Right lung (tissue), 5 donors: Measurements from ENCODE around the gene ASTN2. TPM values are rescaled to one million over a fixed set of nuclear protein-coding genes. Genes with fewer than 3 reads are reported as not detected.

Source experiments
- DNase-seq, 2 donors: peaks; one replicate each; pipeline ENCODE4 v3.0.0-alpha.2; 2013
- polyA plus RNA-seq, 5 donors: library from polyadenylated mRNA; unstranded; fragments of 120-200 nt; gene quantifications; one replicate each; pipeline versions ENCODE4 v1.2.1 to v1.2.3, GENCODE V29; 2013; ENCODE audit warnings: inconsistent platforms in 1 of 5, low replicate concordance in 1 of 5; ENCODE audit not compliant: insufficient read length in 5 of 5, insufficient read depth in 1 of 5

ASTN2 gene
- polyA plus RNA-seq, 5 donors, result 4.4 to 5.2 (median 4.8) TPM

DNA sequence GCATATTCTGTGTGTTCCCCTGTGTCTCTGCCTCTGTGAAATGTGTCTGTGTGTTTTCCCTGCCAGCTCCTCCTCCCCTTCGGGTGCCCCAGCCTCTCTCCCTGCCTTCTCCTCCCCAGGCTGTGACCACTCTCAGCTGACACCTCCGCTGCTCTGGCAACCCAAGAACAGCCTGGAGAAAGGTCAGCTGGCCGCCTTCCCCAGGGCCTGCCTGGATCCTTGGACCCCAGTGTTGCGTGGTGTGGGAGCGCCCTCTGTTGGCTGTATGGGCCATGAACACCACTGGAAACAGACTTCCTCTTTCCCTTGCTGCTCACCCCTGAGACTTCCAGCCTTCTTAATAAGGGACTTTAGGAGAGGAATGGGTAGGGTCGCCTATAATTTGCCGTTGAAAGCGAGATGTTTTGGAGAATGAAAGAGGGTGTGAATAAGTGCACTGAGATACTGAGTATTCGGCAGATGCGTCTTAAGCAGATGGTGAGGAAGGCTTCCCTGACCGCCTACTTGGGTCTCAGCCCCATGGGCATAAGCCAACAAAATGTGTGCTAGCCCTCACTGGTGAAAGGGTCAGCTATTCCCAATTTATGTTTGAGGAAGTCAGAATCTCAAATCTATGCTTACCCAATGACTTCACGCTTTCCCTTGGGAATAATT, 842.6 kb downstream of the ASTN2 start:
- peak; percentile 89 to 91 for DNase-seq

DNA sequence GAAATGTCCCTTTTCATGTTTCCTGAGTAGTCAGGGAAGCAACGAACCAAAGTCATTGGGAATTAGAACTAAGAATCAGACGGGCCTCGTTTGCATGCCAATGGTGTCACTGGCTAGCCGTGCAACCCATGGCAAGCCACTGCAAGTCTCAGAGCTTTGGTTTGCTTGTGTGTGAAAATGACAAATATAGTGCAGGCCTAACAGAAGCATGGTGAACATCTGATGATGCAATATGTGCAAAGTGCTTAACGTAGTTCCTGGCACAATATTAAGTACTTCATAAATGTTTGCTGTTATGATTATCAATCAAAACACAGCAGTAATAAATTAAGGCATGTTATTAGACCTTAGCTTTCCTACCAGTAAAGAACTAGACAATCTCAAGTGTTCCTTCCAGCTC, 845.7 kb downstream of the ASTN2 start:
- no peak for DNase-seq

DNA sequence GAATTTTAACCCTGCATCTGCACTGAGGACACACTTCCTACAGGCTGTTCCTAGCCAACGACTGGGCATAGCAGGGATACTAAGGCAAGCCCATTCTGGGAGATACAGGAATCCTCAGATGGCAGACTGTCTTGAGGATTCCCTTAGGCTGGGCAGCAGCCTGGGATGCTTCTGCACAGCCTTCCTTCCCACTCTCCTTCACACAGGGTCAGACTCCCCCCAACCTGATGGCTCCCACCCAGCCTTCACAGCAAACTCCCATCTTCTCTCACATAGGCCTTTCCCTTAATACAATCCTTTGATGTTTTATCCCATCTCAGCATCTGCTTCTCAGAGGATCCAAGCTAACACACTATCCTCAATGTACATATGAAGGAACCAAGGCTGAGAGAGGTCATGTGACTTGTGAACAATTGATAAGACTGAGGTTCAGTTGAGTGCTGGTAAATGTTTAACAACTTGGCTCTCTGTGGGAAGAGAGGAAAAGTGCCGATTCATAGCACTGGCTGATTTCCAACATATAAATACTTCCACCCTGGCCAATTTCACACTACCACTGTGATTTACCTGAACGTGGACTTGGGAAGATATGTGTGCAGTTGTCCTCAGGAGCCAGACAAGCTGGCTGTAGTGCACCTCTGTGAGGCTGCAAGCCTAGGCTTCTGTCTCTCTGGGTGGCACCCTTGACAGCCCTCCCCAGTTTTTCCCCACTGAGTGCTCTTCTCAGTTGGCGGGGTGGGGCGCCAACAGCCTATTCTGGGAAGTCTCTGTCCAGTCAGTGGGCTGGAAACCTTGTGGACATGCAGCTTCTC, 848.0 kb downstream of the ASTN2 start:
- DNase-seq, result peak; percentile 24 to 25

DNA sequence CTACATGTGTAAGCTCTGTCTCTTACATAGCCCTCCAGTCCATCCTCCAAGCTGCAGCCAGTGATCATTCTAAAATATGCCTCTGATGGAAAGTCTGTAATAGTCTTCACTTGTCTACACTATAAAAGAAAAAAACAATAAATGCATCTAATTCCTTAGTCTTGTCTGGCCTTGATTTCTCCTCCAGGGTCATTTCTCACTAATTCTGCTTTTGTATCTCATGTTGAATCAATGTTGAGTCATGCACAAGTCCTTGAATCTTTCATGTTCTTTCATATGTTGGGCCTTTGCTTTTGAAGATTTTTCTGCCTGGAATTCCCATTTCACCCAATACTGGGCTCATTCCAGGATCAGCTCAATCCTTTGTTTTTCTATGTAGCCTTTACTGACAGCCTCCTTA, 848.9 kb downstream of the ASTN2 start:
- no peak for DNase-seq

DNA sequence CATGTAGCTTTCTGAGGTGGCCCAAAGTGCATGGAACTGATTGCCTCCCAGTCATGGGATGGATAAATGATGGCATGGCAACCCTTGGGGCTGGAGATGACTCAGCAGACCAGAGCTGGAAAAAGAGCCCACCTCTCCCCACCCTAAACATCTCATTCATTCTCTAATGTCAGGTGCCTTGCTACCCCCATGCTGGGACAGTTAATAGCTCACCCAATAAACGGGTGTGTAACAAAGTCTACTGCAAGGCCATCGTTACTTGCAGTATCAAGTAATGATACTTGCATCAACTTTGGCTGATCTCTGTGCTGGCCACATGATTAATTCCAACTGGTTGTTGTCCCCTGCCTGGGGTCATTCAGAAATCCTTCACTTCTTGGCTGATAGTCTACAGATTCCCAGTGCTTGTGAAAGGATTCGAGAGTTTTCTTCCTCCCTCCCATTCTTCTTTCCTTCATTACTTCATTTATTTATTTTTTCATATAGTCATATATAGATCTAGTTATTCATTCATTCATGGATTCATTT, 850.5 kb downstream of the ASTN2 start:
- DNase-seq, result no peak

DNA sequence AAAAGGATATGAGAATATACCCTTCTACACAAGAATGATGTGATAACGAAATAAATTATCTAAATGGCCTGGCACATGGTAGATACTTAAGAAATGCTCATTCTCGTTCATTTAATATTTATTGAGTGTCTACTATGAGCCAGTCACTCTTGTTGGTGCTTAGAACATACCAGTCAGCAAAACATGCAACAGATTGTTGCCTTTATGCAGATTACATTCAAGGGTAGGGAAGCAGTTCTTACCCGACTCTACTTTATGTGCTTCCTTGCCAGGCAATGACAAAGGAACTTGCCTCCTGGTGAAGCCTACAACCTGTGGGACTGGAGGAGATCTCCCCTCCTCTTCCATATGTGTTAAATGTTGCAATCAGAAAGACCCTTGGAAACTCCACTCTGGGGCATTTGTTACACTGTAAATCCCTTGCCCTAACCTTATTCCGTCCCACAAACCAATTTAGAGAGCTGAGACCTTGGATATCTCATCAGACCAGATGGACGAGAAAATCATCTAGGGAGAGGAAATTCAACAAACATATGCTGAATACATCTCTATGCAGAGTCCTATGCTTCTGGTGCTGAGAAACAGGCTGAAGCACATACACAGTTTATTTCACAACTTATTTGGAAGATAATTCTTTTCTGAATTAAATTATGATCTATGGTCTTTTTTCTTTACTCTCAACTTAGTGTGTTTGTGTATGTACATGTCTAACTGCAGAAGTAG, 855.9 kb downstream of the ASTN2 start:
- DNase-seq, result no peak

DNA sequence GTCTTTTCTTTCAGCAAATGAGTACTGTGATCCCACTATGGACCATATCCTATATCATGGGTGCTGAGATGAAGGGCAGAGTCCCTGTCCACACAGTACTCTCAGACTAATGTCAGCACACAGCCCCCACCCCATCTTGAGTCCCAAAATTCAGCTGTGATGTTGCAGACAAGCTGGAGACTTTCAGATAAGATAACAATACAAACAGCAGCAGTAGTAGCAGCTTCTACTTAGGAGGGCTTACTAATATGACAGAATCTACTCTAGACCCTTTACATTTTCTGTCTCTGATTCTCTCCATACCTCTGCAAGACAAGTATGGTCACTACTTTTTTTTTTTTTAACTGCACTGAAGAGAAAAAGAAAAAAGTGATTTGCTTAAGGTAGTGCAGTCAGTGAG, 856.8 kb downstream of the ASTN2 start:
- no peak for DNase-seq

DNA sequence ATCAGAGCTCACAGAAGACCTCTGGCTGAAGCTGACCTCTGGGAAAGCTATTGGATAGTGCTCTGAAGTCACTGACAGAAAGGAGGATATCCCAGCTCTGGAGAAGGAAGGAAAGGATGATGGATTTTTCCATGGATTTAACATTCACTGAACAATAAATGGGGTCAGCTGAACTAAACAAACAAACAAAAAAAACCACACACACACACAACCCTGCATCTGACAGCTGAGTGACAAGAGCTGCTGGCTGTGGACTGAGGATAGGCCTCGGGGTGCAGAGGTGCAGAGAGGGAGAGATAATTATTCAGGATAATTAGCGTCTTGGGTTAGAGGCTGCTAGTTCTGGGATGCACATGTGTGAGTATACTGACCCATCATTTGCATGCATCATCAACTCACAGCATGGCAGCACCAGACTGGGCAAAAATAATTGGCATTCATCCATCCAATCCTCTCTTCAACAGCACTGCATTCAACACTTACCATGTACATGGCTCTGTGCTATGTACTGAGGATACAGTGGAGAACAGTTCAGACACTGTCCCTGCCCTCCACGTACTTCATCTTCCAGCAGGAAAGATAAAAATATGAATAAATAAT, 859.2 kb downstream of the ASTN2 start:
- DNase-seq, result no peak

DNA sequence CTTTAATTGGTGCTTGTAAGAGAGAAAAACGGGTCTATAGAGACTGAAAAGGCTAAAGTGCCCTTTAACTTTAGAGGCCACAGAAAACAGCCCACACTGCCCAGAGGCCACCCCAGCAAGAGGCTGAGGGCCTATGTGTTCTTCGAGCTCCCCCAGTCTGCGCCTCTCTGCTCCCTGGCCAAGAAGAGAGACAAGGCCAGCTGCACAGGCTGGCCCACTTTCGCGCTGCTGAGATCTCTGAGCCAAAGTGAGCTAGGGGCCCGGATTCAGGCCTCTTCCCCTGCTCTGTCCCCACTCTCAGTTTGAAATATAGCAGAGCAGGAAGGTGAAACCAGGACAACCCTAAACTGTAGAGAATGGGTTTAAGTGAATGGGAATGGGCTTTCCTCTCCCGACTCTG, 859.7 kb downstream of the ASTN2 start:
- peak; percentile 34 to 52 for DNase-seq

DNA sequence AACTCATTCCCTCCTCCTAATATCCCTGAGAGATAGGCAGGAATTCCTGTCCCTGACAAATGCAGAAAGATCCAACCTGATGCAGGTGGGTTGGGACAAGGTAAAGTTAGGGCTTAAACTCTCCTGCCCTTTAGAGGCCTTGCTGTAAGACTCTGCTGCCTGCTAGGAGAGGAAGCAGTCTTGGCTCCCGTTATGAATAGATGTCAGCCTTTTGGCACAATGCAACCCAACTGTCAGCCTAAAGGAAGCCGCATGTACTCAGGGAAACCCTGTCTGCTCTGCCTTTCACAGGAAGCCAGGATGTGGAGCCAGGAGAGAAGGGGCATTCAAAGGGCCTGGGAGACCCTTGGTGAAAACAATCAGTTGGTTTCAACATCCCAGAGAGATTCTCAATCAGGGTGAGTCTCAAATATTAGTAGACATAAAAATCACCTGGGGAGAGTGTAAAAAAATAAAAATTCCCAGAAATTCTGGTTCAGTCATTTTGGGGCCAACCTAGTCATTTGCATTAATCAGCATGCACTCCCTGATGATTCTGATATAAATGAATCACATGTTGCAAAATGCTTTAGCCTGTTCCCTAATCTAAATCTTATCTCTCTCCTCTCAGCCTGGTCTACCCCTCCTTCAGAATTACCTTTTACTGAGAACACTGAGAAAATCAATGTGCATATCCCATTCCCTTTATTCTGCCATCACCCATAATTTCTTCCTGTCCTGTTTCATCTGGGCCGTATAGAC, 864.0 kb downstream of the ASTN2 start:
- peak; percentile 61 to 69 for DNase-seq

DNA sequence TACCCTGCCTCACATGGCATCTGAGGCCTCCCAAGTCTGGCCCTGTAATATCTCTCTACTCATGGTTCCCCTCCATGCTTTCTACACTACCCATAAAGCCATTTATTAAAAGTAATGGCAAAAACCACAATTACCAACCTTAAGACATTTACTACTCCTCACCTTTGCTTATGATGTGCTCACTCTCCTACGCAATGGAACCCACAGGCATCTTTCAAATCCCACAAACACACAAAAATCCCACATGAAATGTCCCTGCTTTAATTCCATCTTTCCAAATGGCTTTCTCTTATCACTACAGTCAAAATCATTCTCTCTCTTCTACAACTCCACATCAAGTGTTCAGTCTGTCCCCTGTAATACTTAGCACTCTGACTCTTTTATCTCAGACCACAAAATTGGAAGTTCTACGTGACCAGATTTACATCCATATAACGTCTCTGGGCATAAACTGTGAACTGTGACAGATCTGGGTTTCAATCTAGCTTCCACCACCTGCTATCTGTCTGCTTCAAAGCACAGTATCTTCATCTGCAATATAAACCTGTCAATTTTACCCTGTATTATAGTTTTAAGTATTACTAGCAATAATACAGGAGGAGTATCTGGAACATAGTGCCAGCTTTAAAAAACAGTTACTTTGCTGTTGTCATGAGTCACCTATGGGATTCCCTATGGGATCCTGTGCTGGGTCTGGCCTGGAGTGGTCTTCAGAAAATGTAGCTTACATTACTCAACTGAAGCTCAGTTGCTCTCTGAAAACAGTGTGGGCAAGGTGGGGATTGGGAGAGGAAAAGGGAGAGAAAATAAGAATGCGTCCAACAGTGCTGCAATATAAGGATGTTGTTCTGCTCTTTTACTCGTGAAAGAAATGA, 864.8 kb downstream of the ASTN2 start:
- DNase-seq, result no peak

DNA sequence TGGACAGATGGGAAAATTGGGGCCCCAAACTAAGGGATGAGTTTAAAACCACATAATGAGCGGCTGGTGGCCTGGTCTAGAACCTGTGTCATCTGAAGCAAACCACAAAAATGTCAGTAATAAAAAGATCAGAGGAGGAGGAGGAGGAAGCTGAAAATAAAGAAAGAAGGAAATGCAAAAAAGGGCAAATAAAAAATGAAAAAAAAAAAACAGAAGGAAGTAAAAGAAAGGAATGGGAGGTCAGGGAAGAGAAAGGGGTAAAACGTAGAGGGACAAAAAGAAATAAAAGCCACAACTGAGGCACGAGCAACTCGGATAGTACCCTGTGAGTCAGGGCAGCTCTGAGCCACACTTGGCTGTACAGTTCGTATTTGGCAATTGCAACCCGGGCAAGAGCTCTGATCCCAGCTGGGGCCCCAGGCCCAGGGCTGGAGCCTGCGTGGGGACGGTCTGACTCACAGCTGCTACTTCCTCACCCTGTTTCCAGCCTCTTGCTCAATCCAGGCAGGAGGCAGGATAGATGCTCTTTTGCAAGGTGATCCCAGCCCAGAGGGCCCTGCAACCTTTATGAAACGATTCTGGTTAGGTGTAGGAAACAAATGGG, 865.7 kb downstream of the ASTN2 start:
- DNase-seq, result peak; percentile 45 to 52

DNA sequence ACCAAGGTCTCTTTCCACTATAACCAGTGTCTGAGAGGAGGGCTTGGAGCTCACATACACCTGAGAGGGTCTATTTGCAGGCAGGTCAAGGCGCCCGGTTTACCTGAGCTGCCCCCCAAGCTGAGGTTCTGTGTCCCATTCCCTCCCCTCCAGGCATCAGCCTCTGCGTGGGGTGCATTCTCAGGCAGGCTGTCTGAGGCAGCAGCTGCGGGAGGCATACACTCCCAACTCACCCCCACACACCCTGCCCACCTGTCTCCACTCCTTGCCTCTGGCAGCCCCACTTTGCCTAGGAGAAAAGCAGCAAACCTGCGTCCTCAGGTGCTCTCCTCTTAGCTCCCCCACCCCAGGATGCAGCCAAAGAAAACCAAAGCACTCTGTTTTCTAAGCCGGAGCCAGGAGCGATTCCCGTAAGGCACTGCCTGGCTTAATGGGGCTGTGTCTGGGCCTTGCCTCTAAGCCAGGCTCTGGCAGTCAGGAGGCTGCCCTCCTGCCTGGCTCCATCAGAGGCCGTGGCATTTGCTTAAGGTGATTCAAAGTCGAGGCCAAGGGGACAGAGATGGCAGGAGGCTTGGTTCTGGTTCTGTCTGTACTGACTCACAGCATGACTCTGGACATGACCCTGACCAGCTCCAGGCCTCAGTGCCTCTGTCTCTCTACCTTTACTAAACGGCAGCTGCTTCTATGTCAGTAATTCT, 867.0 kb downstream of the ASTN2 start:
- no peak for DNase-seq

DNA sequence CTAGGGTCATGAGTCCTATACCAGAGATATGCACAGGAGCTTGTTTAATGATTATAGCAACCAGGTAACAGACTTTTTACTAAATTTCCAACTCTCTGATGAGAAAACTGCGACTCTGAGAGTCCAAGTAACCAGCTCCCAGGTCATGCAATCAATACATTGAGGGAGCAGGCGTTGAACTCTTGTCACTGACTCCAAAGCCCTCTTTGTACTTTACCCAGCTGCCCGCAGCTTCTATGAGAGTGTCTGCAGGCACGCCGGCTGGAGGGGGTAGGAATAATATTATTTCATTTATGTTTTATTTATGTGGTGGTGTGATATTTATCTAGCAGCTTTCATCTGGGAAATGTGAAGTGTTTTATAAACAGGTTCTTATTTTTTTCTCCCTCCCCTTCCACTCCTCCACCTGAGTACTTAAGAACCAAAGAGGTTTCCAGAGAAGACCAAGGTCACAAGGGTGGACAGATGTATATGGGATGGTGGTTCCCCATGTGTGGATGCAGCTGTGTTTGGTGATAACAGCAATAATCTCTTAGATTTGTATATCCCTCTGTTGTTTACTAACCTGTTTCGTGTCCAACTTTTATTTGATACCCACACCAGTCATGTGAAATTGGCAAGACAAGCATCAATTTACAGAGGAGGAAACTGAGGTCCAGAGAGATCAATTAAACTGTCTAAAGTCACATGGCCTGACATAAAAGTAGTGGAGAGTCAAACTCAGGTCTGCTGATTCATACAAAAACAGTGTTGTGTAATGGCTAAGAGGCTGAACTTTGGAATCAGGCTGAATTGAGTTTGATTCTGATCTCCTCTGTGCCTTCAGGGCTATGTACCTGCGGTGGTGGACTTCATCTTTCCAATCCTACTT, 867.9 kb downstream of the ASTN2 start:
- no peak for DNase-seq

DNA sequence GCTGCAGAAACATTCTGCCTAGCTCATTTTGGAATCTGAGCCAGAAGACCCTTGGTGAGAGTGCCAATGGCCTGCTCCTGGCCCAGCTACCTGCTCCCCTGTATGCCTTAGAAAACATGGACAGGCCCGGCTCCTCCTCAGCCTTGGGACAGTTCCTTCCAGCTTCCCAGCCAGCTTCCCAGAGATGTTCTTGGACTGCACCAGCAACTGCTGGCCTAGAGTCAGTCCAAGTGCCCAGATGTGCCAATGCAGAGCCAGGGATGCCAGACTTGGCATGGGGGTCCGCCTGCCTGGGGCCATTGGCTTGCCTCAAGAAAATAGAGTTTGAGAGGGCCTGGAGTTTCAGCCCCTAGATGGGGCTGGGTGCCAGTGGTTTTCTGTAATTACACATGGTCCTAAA, 870.0 kb downstream of the ASTN2 start:
- no peak for DNase-seq

DNA sequence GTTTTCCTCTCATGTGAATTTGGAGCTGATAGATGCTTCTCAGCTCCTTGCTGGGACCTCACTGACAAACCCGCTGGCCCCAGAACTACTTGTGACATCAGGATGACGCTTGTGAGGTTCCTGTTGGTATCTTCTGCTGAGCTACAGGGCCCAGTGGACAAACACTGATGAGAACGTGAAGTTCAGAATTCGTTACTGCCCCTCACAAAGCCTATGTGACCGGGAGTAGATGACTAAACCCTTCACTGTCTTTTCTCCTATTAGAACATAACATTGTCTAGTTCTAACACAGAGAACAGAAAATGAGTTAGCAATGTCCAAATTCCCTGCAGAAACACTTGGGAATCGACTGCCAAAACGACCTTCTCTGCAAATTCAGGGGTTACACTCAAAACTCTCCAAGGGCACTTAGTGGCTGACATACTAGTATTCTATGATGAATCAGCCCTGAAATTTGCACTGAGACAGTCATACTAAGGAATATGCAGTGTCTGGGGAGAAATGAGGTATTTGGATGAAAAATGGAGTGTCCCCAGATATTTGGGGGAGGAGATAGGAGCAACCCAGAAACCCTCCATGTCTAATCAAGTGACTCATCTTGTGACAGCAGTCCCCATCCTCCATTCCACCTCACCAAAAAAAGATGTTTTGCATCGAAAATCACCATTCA, 871.0 kb downstream of the ASTN2 start:
- no peak for DNase-seq

DNA sequence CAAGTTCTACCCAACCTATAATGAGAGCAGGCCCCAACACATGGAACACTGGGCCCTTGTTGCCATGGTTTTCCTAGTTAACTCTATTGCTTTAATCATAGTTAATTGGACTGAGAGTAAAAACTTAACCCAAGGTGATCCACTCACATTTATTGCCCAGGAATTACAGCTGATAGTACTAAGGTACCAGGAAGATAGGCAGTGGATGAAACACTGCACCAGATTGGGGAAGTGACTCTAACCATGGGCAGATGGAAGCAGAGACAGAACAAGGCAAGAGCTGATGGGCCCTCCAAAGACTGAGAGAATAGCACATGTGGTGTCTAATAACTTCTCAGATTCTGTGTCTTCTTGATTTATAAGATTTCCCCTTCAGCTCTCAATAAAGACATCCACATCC, 873.5 kb downstream of the ASTN2 start:
- no peak for DNase-seq

DNA sequence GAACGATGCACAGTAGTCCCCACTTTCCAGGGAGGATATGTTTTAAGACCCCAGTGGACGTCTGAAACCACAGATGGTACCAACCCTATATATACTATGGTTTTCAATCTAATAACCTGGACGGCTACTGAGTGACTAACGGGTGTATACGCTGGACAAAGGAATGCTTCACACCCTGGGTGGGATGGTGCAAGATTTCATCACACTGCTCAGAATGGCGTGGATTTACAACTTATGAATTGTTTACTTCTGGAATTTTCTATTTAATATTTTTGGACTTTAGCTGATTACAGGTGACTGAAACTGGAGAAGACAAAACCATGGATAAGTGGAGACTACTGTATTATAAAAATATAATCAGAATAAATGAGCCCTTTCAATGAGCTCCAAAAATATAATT, 875.3 kb downstream of the ASTN2 start:
- DNase-seq, result no peak
